Tibial nerve (tissue), 4 donors: ENCODE measurements around the gene AKT1. TPM values are rescaled to one million over a fixed set of nuclear protein-coding genes. Genes with fewer than 3 reads are reported as not detected.
A peak's percentile ranks its signal among the peaks of the same experiment; 100 is the strongest.

Experiments used
- DNase-seq, 2 donors: peaks; one replicate each; pipeline ENCODE4 v3.0.0-alpha.2; 2019; ENCODE audit warnings: low spot score in 2 of 2
- H3K27ac ChIP-seq, 4 donors: fragments of 200-600 bp; sonication (generic) in 3 of 4; one replicate each; pipeline ENCODE4 v1.5.1; 2017 to 2019; ENCODE audit warnings: mild to moderate bottlenecking in 1 of 4
- H3K27me3 ChIP-seq, 2 donors: fragments of 200-600 bp; sonication (generic) in 1 of 2; one replicate each; pipeline versions ENCODE4 v1.5.1 to v1.6.0; 2017 to 2019
- H3K36me3 ChIP-seq, 3 donors: fragments of 200-600 bp; sonication (generic); one replicate each; pipeline ENCODE4 v1.5.1; 2018 to 2019
- H3K4me1 ChIP-seq, 4 donors: fragments of 200-600 bp; sonication (generic) in 3 of 4; one replicate each; pipeline ENCODE4 v1.5.1; 2017 to 2019
- H3K4me3 ChIP-seq, 4 donors: fragments of 200-600 bp; sonication (generic) in 3 of 4; one replicate each; pipeline ENCODE4 v1.5.1; 2017 to 2019; ENCODE audit warnings: mild to moderate bottlenecking in 1 of 4, moderate library complexity in 1 of 4
- H3K9me3 ChIP-seq, 4 donors: fragments of 200-600 bp; sonication (generic) in 3 of 4; one replicate each; pipeline ENCODE4 v1.5.1; 2017 to 2019
- CTCF ChIP-seq, 5 experiments: fragments of 200-600 bp in 3 of 5; fragments of 450-650 bp in 2 of 5; sonication (generic) in 3 of 5; IDR thresholded peaks; one replicate each; pipeline ENCODE4 v1.5.1; 2016 to 2019; ENCODE audit warnings: antibody characterized with exemption in 5 of 5, mild to moderate bottlenecking in 3 of 5, moderate library complexity in 2 of 5
- EP300 ChIP-seq, 2 donors: sonication (generic); formaldehyde crosslinking; IDR thresholded peaks; one replicate each; pipeline ENCODE4 v1.6.1; 2017; ENCODE audit warnings: antibody characterized with exemption in 2 of 2, mild to moderate bottlenecking in 1 of 2
- POLR2A ChIP-seq, 2 donors: fragments of 450-650 bp; IDR thresholded peaks; one replicate each; pipeline ENCODE4 v1.6.1; 2017; ENCODE audit warnings: antibody characterized with exemption in 2 of 2, mild to moderate bottlenecking in 2 of 2, moderate library complexity in 2 of 2
- WGBS, 2 donors: methylation state at CpG; one replicate each; pipeline ENCODE4 v1.1.5; 2018; 5-methylcytosine and 5-hydroxymethylcytosine counted together
- total RNA-seq, 4 donors: library from RNA; depleted of rRNA; stranded (reverse); fragments of >200 nt; gene quantifications; one replicate each; pipeline ENCODE4 v1.1.0, GENCODE V29; 2016

AKT1 gene
- total RNA-seq, 4 donors from 2014 or later = 130 to 199 (median 144) TPM

GRCh38 chr14:104770072-104770579, 25.4 kb downstream of the AKT1 start:
- H3K36me3 ChIP-seq = peaks cover 0 to 57% (median 0%) of the 10 kb centered on the region in 3 donors
- DNase-seq = no peak

GRCh38 chr14:104769324-104770071, 26.1 kb downstream of the AKT1 start:
- no peak for DNase-seq
- WGBS, 2 donors = 64 to 65% methylated on average over 18 of the region's 18 CpGs
- TF ChIP-seq EP300 (IDR thresholded peaks at IDR 0.05) (no peak), POLR2A (IDR thresholded peaks at IDR 0.05) (no peak), CTCF (IDR thresholded peaks at IDR 0.05) (no peak)
- Histone ChIP-seq H3K36me3 (peaks cover 0 to 50% (median 0%) of the 10 kb centered on the region in 3 donors), H3K4me1 (peaks cover 0 to 18% (median 7%) of the 10 kb centered on the region in 4 donors), H3K27ac (peak overlapping the region in 2 of 4 donors; percentile 37 to 62), H3K27me3 (no peaks in the 10 kb centered on the region), H3K4me3 (no peak overlapping the region), H3K9me3 (peaks cover 0 to 6% (median 0%) of the 10 kb centered on the region in 4 donors)

More at GRCh38 chr14:104770072-104770579, 25.4 kb downstream of the AKT1 start:
- peaks cover 0 to 18% (median 7%) of the 10 kb centered on the region in 4 donors for H3K4me1 ChIP-seq
- no peaks in the 10 kb centered on the region for H3K27me3 ChIP-seq
- WGBS, 2 donors = 68 to 77% methylated on average over 19 to 24 of the region's 24 CpGs
- H3K9me3 ChIP-seq = peaks cover 0 to 6% (median 0%) of the 10 kb centered on the region in 4 donors
- no peak overlapping the region for H3K4me3 ChIP-seq
- no peak for TF ChIP-seq CTCF (IDR thresholded peaks at IDR 0.05)
- TF ChIP-seq POLR2A (IDR thresholded peaks at IDR 0.05) = no peak
- no peak for TF ChIP-seq EP300 (IDR thresholded peaks at IDR 0.05)
- H3K27ac ChIP-seq = peak overlapping the region in 1 of 4 donors; percentile 62

- 24 to 25% methylated on average over 10 to 15 of the region's 25 CpGs for WGBS, 2 donors
- peak; percentile 91 to 96 for DNase-seq
- Histone ChIP-seq H3K4me3 (no peak overlapping the region), H3K9me3 (peaks cover 0 to 6% (median 0%) of the 10 kb centered on the region in 4 donors), H3K27me3 (no peaks in the 10 kb centered on the region), H3K27ac (peak overlapping the region in 3 of 4 donors; percentile 37 to 62 (median 50)), H3K36me3 (peaks cover 0 to 42% (median 0%) of the 10 kb centered on the region in 3 donors), H3K4me1 (peaks cover 0 to 18% (median 7%) of the 10 kb centered on the region in 4 donors)
- TF ChIP-seq CTCF (IDR thresholded peaks at IDR 0.05) (peak; percentile 90 to 97 (median 92)), POLR2A (IDR thresholded peaks at IDR 0.05) (no peak), EP300 (IDR thresholded peaks at IDR 0.05) (peak in 1 of 2 donors; percentile 4)
Observed at GRCh38 chr14:104768437-104769323, 26.9 kb downstream of the AKT1 start.

GRCh38 chr14:104767634-104767918, 28.0 kb downstream of the AKT1 start:
- H3K4me3 ChIP-seq = no peak overlapping the region
- TF ChIP-seq CTCF (IDR thresholded peaks at IDR 0.05) = no peak
- no peak for TF ChIP-seq EP300 (IDR thresholded peaks at IDR 0.05)
- TF ChIP-seq POLR2A (IDR thresholded peaks at IDR 0.05) = no peak
- peaks cover 0 to 6% (median 0%) of the 10 kb centered on the region in 4 donors for H3K9me3 ChIP-seq
- no peak overlapping the region for H3K27ac ChIP-seq
- 80 to 82% methylated on average over 5 of the region's 5 CpGs for WGBS, 2 donors
- no peak for DNase-seq
- peaks cover 0 to 31% (median 0%) of the 10 kb centered on the region in 3 donors for H3K36me3 ChIP-seq
- H3K27me3 ChIP-seq = no peaks in the 10 kb centered on the region
- peaks cover 0 to 18% (median 7%) of the 10 kb centered on the region in 4 donors for H3K4me1 ChIP-seq
